ENCODE results near the gene SIPA1L3. TPM values are rescaled to one million over a fixed set of nuclear protein-coding genes. Genes with fewer than 3 reads are reported as not detected.

Gene SIPA1L3
- total RNA-seq, 1 donor from 2014 or later = 26.9 TPM

DNA sequence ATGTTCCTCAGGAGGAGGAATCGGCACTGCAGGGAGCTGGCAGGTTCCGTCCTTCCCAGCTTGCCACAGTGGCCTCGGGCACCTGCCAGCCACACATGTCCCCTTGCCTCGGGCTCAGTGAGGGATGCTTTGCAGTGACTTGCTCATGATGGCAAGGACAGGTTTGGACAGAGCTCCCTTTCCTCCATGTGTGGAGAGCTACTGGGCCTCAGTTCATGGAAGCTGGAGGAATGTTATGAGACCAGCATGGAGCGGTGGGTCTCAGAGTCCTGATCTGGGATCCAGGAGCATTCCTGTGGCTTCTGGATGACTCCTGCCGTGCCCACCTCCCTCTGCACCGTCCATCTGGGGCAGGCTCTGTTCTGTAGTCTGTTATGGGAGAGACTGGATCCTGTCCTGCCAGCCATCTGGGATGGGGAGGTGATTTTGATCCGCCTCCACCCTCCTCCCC lies 59.2 kb downstream of the SIPA1L3 start:
- H3K9ac ChIP-seq (ENCODE audit: low read length) = peak overlapping the region; percentile 41
- peak overlapping the region; percentile 22 for H3K27ac ChIP-seq (ENCODE audit: low read depth, low read length)
- peaks cover 30% of the 10 kb centered on the region for H3K4me1 ChIP-seq (ENCODE audit: insufficient read depth, low read length)
- peak; percentile 70 for DNase-seq (ENCODE audit: low read depth)
- no peaks in the 10 kb centered on the region for H3K36me3 ChIP-seq (ENCODE audit: insufficient read depth, low read length)
- H3K4me2 ChIP-seq (ENCODE audit: low read length) = peak overlapping the region; percentile 29
- H3K9me3 ChIP-seq (ENCODE audit: insufficient read depth, low read depth, low read length) = peaks cover 3% of the 10 kb centered on the region
- peaks cover 4% of the 10 kb centered on the region for H4K20me1 ChIP-seq (ENCODE audit: insufficient read depth, low read length)
- no peak for TF ChIP-seq EZH2 (IDR thresholded peaks at IDR 0.05; ENCODE audit: insufficient read depth, low read length)
- TF ChIP-seq, protein P1, sequence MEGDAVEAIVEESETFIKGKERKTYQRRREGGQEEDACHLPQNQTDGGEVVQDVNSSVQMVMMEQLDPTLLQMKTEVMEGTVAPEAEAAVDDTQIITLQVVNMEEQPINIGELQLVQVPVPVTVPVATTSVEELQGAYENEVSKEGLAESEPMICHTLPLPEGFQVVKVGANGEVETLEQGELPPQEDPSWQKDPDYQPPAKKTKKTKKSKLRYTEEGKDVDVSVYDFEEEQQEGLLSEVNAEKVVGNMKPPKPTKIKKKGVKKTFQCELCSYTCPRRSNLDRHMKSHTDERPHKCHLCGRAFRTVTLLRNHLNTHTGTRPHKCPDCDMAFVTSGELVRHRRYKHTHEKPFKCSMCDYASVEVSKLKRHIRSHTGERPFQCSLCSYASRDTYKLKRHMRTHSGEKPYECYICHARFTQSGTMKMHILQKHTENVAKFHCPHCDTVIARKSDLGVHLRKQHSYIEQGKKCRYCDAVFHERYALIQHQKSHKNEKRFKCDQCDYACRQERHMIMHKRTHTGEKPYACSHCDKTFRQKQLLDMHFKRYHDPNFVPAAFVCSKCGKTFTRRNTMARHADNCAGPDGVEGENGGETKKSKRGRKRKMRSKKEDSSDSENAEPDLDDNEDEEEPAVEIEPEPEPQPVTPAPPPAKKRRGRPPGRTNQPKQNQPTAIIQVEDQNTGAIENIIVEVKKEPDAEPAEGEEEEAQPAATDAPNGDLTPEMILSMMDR (IDR thresholded peaks at IDR 0.05; ENCODE audit: insufficient read depth, low read depth, low read length) = no peak
- no peak overlapping the region for H3K4me3 ChIP-seq (ENCODE audit: insufficient read depth, low read depth, low read length)
- H2AFZ ChIP-seq (ENCODE audit: low read depth, low read length) = no peak overlapping the region
- Mint-ChIP-seq H3K27ac (ENCODE audit: unreplicated experiment) (peak overlapping the region; percentile 67), H3K4me3 (ENCODE audit: unreplicated experiment) (no peak overlapping the region), H3K4me1 (ENCODE audit: low read depth, unreplicated experiment) (peaks cover 23% of the 10 kb centered on the region), H3K9me3 (ENCODE audit: unreplicated experiment) (peaks cover 3% of the 10 kb centered on the region), H3K27me3 (ENCODE audit: low read depth, unreplicated experiment) (no peaks in the 10 kb centered on the region), H3K36me3 (ENCODE audit: low read depth, unreplicated experiment) (peaks cover 5% of the 10 kb centered on the region)
- peaks cover 86% of the 10 kb centered on the region for H3K79me2 ChIP-seq (ENCODE audit: insufficient read depth, low read length)
- H3K27me3 ChIP-seq (ENCODE audit: insufficient read depth, low read length) = no peaks in the 10 kb centered on the region
- no peak for FAIRE-seq

DNA sequence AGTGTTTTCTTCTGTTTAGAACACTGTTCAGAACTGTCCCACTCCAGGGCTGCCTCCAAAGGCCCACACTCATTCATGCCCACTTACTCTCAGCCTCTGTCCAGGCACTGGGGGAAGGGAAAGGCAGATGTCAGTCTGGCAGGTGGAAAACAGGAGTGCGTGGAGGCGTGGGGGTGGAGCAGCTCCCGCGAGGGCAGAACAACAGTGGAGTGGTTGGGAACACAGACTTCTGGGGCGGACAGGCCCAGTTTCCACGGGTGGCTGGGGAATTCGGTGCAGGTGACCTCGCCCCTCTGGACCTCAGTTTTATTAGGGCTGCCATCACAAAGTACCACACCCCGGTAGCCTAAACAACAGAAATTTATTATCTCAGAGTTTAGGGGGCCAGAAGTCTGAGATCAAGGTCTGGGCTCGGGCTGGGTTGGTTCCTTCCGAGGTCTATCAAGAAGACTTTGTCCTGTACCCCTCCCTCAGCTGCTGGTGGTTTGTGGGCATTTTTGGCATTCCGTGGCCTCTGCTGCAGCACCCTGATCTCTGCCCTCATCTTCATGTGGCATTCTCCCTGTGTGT lies 59.7 kb downstream of the SIPA1L3 start:
- Histone ChIP-seq H3K36me3 (ENCODE audit: insufficient read depth, low read length) (no peaks in the 10 kb centered on the region), H2AFZ (ENCODE audit: low read depth, low read length) (no peak overlapping the region), H3K4me3 (ENCODE audit: insufficient read depth, low read depth, low read length) (no peak overlapping the region), H3K9ac (ENCODE audit: low read length) (peak overlapping the region; percentile 41), H3K4me2 (ENCODE audit: low read length) (peak overlapping the region; percentile 29), H4K20me1 (ENCODE audit: insufficient read depth, low read length) (peaks cover 4% of the 10 kb centered on the region), H3K79me2 (ENCODE audit: insufficient read depth, low read length) (peaks cover 84% of the 10 kb centered on the region), H3K27me3 (ENCODE audit: insufficient read depth, low read length) (no peaks in the 10 kb centered on the region), H3K9me3 (ENCODE audit: insufficient read depth, low read depth, low read length) (no peaks in the 10 kb centered on the region), H3K4me1 (ENCODE audit: insufficient read depth, low read length) (peaks cover 30% of the 10 kb centered on the region), H3K27ac (ENCODE audit: low read depth, low read length) (peak overlapping the region; percentile 22)
- TF ChIP-seq, protein P1 (IDR thresholded peaks at IDR 0.05; ENCODE audit: insufficient read depth, low read depth, low read length) = no peak
- no peak for TF ChIP-seq EZH2 (IDR thresholded peaks at IDR 0.05; ENCODE audit: insufficient read depth, low read length)
- DNase-seq (ENCODE audit: low read depth) = peak; percentile 70
- H3K4me1 Mint-ChIP-seq (ENCODE audit: low read depth, unreplicated experiment) = peaks cover 23% of the 10 kb centered on the region
- H3K9me3 Mint-ChIP-seq (ENCODE audit: unreplicated experiment) = peaks cover 6% of the 10 kb centered on the region
- H3K27me3 Mint-ChIP-seq (ENCODE audit: low read depth, unreplicated experiment) = no peaks in the 10 kb centered on the region
- peaks cover 6% of the 10 kb centered on the region for H3K36me3 Mint-ChIP-seq (ENCODE audit: low read depth, unreplicated experiment)
- no peak overlapping the region for H3K4me3 Mint-ChIP-seq (ENCODE audit: unreplicated experiment)
- H3K27ac Mint-ChIP-seq (ENCODE audit: unreplicated experiment) = peak overlapping the region; percentile 67
- no peak for FAIRE-seq

DNA sequence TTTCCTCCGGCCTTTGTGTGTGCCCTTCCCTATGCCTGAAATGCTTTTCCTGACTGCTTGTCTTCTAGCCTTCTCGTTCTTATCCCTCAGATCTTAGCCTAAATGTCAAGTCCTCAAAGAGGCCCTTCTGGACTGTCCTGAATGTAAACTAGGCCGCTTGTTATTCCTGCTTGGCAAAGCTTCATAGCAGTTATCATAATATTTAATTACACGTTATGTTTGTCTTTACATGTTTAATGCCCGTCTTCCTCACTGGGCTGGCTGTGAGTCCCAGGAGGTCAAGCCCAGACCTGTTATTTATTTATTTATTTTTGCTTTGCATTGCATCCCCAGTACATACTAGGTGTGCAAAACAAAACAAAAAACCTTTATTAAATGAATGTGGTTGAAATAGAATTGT lies 62.7 kb downstream of the SIPA1L3 start:
- TF ChIP-seq, protein P1 (IDR thresholded peaks at IDR 0.05; ENCODE audit: insufficient read depth, low read depth, low read length) = no peak
- no peak for TF ChIP-seq EZH2 (IDR thresholded peaks at IDR 0.05; ENCODE audit: insufficient read depth, low read length)
- H3K27ac Mint-ChIP-seq (ENCODE audit: unreplicated experiment) = no peak overlapping the region

More for the DNA sequence above, 62.7 kb downstream of the SIPA1L3 start:
- Histone ChIP-seq H2AFZ (ENCODE audit: low read depth, low read length) (no peak overlapping the region), H3K27me3 (ENCODE audit: insufficient read depth, low read length) (no peaks in the 10 kb centered on the region), H3K36me3 (ENCODE audit: insufficient read depth, low read length) (no peaks in the 10 kb centered on the region), H3K79me2 (ENCODE audit: insufficient read depth, low read length) (peaks cover 88% of the 10 kb centered on the region), H4K20me1 (ENCODE audit: insufficient read depth, low read length) (peaks cover 4% of the 10 kb centered on the region), H3K9ac (ENCODE audit: low read length) (no peak overlapping the region), H3K9me3 (ENCODE audit: insufficient read depth, low read depth, low read length) (no peaks in the 10 kb centered on the region), H3K4me3 (ENCODE audit: insufficient read depth, low read depth, low read length) (no peak overlapping the region), H3K4me2 (ENCODE audit: low read length) (no peak overlapping the region), H3K4me1 (ENCODE audit: insufficient read depth, low read length) (peaks cover 11% of the 10 kb centered on the region), H3K27ac (ENCODE audit: low read depth, low read length) (no peak overlapping the region)
- peaks cover 13% of the 10 kb centered on the region for H3K4me1 Mint-ChIP-seq (ENCODE audit: low read depth, unreplicated experiment)
- H3K36me3 Mint-ChIP-seq (ENCODE audit: low read depth, unreplicated experiment) = peaks cover 9% of the 10 kb centered on the region
- no peak overlapping the region for H3K4me3 Mint-ChIP-seq (ENCODE audit: unreplicated experiment)
- no peak for DNase-seq (ENCODE audit: low read depth)
- no peak for FAIRE-seq
- no peaks in the 10 kb centered on the region for H3K27me3 Mint-ChIP-seq (ENCODE audit: low read depth, unreplicated experiment)
- peaks cover 6% of the 10 kb centered on the region for H3K9me3 Mint-ChIP-seq (ENCODE audit: unreplicated experiment)
